Suprapubic skin (tissue), 3 donors: ENCODE results near the gene MTMR6.

Experiments used
- POLR2A ChIP-seq, 2 donors: fragments of 450-650 bp; IDR thresholded peaks; one replicate each; pipeline ENCODE4 v1.6.1; 2017; ENCODE audit warnings: antibody characterized with exemption in 2 of 2, mild to moderate bottlenecking in 2 of 2, moderate library complexity in 2 of 2
- TF ChIP-seq, protein P1 (sequence below), 2 donors: fragments of 200-600 bp in 1 of 2; fragments of 450-650 bp in 1 of 2; sonication (generic) in 1 of 2; IDR thresholded peaks; one replicate each; pipeline ENCODE4 v1.5.1; 2016 to 2019; ENCODE audit warnings: antibody characterized with exemption in 2 of 2, mild to moderate bottlenecking in 1 of 2, moderate library complexity in 1 of 2

GRCh38 chr13:25319771-25320170, 32.5 kb upstream of the MTMR6 start:
- TF ChIP-seq POLR2A (IDR thresholded peaks at IDR 0.05), result no peak
- TF ChIP-seq, protein P1, sequence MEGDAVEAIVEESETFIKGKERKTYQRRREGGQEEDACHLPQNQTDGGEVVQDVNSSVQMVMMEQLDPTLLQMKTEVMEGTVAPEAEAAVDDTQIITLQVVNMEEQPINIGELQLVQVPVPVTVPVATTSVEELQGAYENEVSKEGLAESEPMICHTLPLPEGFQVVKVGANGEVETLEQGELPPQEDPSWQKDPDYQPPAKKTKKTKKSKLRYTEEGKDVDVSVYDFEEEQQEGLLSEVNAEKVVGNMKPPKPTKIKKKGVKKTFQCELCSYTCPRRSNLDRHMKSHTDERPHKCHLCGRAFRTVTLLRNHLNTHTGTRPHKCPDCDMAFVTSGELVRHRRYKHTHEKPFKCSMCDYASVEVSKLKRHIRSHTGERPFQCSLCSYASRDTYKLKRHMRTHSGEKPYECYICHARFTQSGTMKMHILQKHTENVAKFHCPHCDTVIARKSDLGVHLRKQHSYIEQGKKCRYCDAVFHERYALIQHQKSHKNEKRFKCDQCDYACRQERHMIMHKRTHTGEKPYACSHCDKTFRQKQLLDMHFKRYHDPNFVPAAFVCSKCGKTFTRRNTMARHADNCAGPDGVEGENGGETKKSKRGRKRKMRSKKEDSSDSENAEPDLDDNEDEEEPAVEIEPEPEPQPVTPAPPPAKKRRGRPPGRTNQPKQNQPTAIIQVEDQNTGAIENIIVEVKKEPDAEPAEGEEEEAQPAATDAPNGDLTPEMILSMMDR (IDR thresholded peaks at IDR 0.05), result no peak
